ENCODE measurements around the gene SLC7A8. TPM values are rescaled to one million over a fixed set of nuclear protein-coding genes. Genes with fewer than 3 reads are reported as not detected.

Gene SLC7A8
- polyA plus RNA-seq, 1 donor (not counting 4 experiments of a cell fraction or from before 2014, with no cell fraction given), result 29.1 TPM

DNA sequence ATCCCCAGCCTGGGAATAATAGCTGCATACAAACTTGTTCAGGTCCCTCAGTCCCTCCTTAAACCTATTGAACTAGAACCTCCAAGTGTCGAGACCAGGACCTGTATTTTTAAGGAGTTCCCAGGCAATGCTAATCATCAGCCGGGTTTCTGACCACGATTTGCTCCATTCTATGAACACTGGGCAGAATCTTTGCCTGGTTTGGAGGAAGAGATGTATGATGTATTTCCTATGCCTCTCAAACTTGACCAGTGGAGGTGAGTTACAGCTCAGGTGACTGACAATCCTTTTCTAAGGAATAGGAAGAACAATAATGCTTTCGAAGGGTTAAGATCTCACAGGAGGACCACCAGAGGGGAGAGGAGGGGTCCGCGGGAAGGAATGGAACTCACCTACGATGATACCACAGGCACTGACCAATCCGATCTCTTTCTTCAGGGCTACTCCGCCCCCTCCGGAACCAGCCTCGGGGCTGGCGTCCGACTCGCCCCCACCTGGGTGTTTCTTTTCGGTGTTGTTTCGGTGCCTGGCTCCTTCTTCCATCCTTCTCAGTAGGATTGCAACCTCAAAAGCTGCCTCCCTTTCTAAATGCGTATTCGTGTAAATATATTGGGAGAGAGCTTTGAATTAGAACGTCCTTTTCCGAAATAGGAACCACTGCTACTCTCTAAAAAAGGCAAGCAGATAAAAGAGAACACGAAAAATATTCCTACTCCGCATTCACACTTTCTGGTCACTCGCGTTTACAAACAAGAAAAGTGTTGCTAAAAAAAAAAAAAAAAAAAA is 895 bp downstream of the SLC7A8 start:
- H3K9me1 ChIP-seq (ENCODE audit: control insufficient read depth, extremely low read depth, insufficient read depth, low read length), result no peaks in the 10 kb centered on the region
- TF ChIP-seq, protein P1, sequence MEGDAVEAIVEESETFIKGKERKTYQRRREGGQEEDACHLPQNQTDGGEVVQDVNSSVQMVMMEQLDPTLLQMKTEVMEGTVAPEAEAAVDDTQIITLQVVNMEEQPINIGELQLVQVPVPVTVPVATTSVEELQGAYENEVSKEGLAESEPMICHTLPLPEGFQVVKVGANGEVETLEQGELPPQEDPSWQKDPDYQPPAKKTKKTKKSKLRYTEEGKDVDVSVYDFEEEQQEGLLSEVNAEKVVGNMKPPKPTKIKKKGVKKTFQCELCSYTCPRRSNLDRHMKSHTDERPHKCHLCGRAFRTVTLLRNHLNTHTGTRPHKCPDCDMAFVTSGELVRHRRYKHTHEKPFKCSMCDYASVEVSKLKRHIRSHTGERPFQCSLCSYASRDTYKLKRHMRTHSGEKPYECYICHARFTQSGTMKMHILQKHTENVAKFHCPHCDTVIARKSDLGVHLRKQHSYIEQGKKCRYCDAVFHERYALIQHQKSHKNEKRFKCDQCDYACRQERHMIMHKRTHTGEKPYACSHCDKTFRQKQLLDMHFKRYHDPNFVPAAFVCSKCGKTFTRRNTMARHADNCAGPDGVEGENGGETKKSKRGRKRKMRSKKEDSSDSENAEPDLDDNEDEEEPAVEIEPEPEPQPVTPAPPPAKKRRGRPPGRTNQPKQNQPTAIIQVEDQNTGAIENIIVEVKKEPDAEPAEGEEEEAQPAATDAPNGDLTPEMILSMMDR (optimal IDR thresholded peaks at IDR 0.05 in 1 of 3, IDR thresholded peaks at IDR 0.05 in 1 of 3, conservative IDR thresholded peaks at IDR 0.05 in 1 of 3; ENCODE audit: extremely low read depth in 1 of 3, insufficient read depth in 2 of 3, low read length in 3 of 3), result no peak
- TF ChIP-seq EZH2 (IDR thresholded peaks at IDR 0.05; ENCODE audit: low read length), result no peak
- peak overlapping the region; percentile 75 for H3K9ac ChIP-seq (ENCODE audit: control insufficient read depth, extremely low read depth, insufficient read depth, low read length)
- H4K20me1 ChIP-seq (ENCODE audit: control insufficient read depth, extremely low read depth, insufficient read depth, low read length), result no peaks in the 10 kb centered on the region
- H3K27ac ChIP-seq (ENCODE audit: control insufficient read depth, insufficient read depth, low read length), result peak overlapping the region; percentile 63
- H3K4me1 ChIP-seq (ENCODE audit: control insufficient read depth, extremely low read depth, insufficient read depth, low read length), result peaks cover 27% of the 10 kb centered on the region
- FAIRE-seq (peak; percentile 46), DNase-seq (ENCODE audit: low read depth, low spot score) (no peak)
- H2AFZ ChIP-seq (ENCODE audit: control insufficient read depth, low read length), result peak overlapping the region; percentile 80
- dilution Hi-C loops (cut with MboI; ENCODE audit: extremely low pct_ligation_motif_present, low sequenced_read_pairs), result no loop called here
- peak overlapping the region; percentile 91 for H3K4me2 ChIP-seq (ENCODE audit: control insufficient read depth, extremely low read depth, insufficient read depth, low read depth, low read length)
- no peaks in the 10 kb centered on the region for H3K79me2 ChIP-seq (ENCODE audit: control insufficient read depth, insufficient read depth, low read length)
- H3K4me3 ChIP-seq (ENCODE audit: control insufficient read depth in 2 of 3, extremely low read depth in 1 of 3, insufficient read depth in 2 of 3, low read depth in 1 of 3, low read length in 3 of 3), result peak overlapping the region; percentile 49 to 89 (median 86)
- H3K36me3 ChIP-seq (ENCODE audit: control insufficient read depth in 2 of 2, extremely low read depth in 1 of 2, insufficient read depth in 2 of 2, low read length in 2 of 2), result peaks cover 0 to under 1% of the 10 kb centered on the region in 2 experiments
- H3K27me3 ChIP-seq (ENCODE audit: control insufficient read depth, extremely low read depth, insufficient read depth, low read length), result no peaks in the 10 kb centered on the region
- H3K9me3 ChIP-seq (ENCODE audit: control insufficient read depth, low read depth, low read length), result no peaks in the 10 kb centered on the region

GRCh38 chr14:23181946-23182345 is 1.5 kb downstream of the SLC7A8 start:
- H2AFZ ChIP-seq (ENCODE audit: control insufficient read depth, low read length), result no peak overlapping the region
- H3K9me1 ChIP-seq (ENCODE audit: control insufficient read depth, extremely low read depth, insufficient read depth, low read length), result no peaks in the 10 kb centered on the region
- H3K4me3 ChIP-seq (ENCODE audit: control insufficient read depth in 2 of 3, extremely low read depth in 1 of 3, insufficient read depth in 2 of 3, low read depth in 1 of 3, low read length in 3 of 3), result peak overlapping the region; percentile 49 to 89 (median 86)
- H3K36me3 ChIP-seq (ENCODE audit: control insufficient read depth in 2 of 2, extremely low read depth in 1 of 2, insufficient read depth in 2 of 2, low read length in 2 of 2), result peaks cover 0 to 3% of the 10 kb centered on the region in 2 experiments
- H3K27ac ChIP-seq (ENCODE audit: control insufficient read depth, insufficient read depth, low read length), result peak overlapping the region; percentile 63
- no peaks in the 10 kb centered on the region for H3K79me2 ChIP-seq (ENCODE audit: control insufficient read depth, insufficient read depth, low read length)
- H3K9ac ChIP-seq (ENCODE audit: control insufficient read depth, extremely low read depth, insufficient read depth, low read length), result peak overlapping the region; percentile 75
- no peaks in the 10 kb centered on the region for H3K27me3 ChIP-seq (ENCODE audit: control insufficient read depth, extremely low read depth, insufficient read depth, low read length)
- H4K20me1 ChIP-seq (ENCODE audit: control insufficient read depth, extremely low read depth, insufficient read depth, low read length), result no peaks in the 10 kb centered on the region
- FAIRE-seq, result no peak
- no peak for DNase-seq (ENCODE audit: low read depth, low spot score)
- H3K4me2 ChIP-seq (ENCODE audit: control insufficient read depth, extremely low read depth, insufficient read depth, low read depth, low read length), result peak overlapping the region; percentile 91
- dilution Hi-C loops (cut with MboI; ENCODE audit: extremely low pct_ligation_motif_present, low sequenced_read_pairs), result no loop called here
- TF ChIP-seq, protein P1 (optimal IDR thresholded peaks at IDR 0.05 in 1 of 3, IDR thresholded peaks at IDR 0.05 in 1 of 3, conservative IDR thresholded peaks at IDR 0.05 in 1 of 3; ENCODE audit: extremely low read depth in 1 of 3, insufficient read depth in 2 of 3, low read length in 3 of 3), result no peak
- TF ChIP-seq EZH2 (IDR thresholded peaks at IDR 0.05; ENCODE audit: low read length), result no peak
- H3K4me1 ChIP-seq (ENCODE audit: control insufficient read depth, extremely low read depth, insufficient read depth, low read length), result peaks cover 27% of the 10 kb centered on the region
- H3K9me3 ChIP-seq (ENCODE audit: control insufficient read depth, low read depth, low read length), result no peaks in the 10 kb centered on the region

Measured in keratinocyte (primary cell).